H1 (cell line): ENCODE results near the gene TTF1. TPM values are rescaled to one million over a fixed set of nuclear protein-coding genes. Genes with fewer than 3 reads are reported as not detected.
A peak's percentile ranks its signal among the peaks of the same experiment; 100 is the strongest.

ENCODE experiments used
- CTCF ChIA-PET: fragments of 300-600 bp; sonication (Branson Sonifier 250); formaldehyde crosslinking; loops from one replicate; lab custom pipeline; 2021; ENCODE audit not compliant: partially characterized antibody; lab: Charles Lee
- POLR2A ChIA-PET: fragments of 300-600 bp; sonication (Branson Sonifier 250); formaldehyde crosslinking; loops from one replicate; lab custom pipeline; 2021; ENCODE audit warnings: inconsistent platforms; ENCODE audit not compliant: partially characterized antibody; lab: Charles Lee
- DNase-seq, 2 experiments: peaks; one replicate each; pipeline versions ENCODE4 v3.0.0 to v3.0.0-alpha.2; 2010 to 2022; ENCODE audit warnings: low spot score in 2 of 2, low read depth in 1 of 2, mixed read lengths in 1 of 2
- FAIRE-seq: peaks from 2 replicates; lab custom pipeline; 2011; peaks lifted over from hg19 to GRCh38; lab: Jason Lieb, UNC
- H2AFZ ChIP-seq: 2 replicates; pipeline ENCODE4 v1.8.1; 2012; ENCODE audit warnings: low read length, inconsistent platforms
- H2AK5ac ChIP-seq: 2 replicates; pipeline ENCODE4 v1.6.1; 2013; ENCODE audit warnings: low read depth, low read length
- H2BK120ac ChIP-seq: replicated peaks from 2 replicates; pipeline ENCODE3; 2013; ENCODE audit warnings: low read depth, low read length, inconsistent platforms
- H2BK12ac ChIP-seq: 2 replicates; pipeline ENCODE4 v1.6.1; 2013; ENCODE audit warnings: low read depth, low read length
- H2BK15ac ChIP-seq: 2 replicates; pipeline ENCODE4 v1.6.1; 2013; ENCODE audit warnings: low read length
- H2BK20ac ChIP-seq: 2 replicates; pipeline ENCODE4 v1.6.1; 2013; ENCODE audit warnings: low read length
- H2BK5ac ChIP-seq: 2 replicates; pipeline ENCODE4 v1.6.1; 2013; ENCODE audit warnings: low read depth, low read length
- H3K14ac ChIP-seq: 2 replicates; pipeline ENCODE4 v1.6.1; 2013; ENCODE audit warnings: inconsistent platforms; ENCODE audit not compliant: insufficient read length
- H3K18ac ChIP-seq: 2 replicates; pipeline ENCODE4 v1.6.1; 2013; ENCODE audit warnings: low read length; ENCODE audit errors: extremely low read depth
- H3K23ac ChIP-seq: 2 replicates; pipeline ENCODE4 v1.6.1; 2013; ENCODE audit warnings: inconsistent platforms; ENCODE audit not compliant: insufficient read length
- H3K23me2 ChIP-seq: 2 replicates; pipeline ENCODE4 v1.6.1; 2013; ENCODE audit warnings: low read depth, low read length
- H3K27ac ChIP-seq: 2 replicates; pipeline ENCODE4 v1.6.1; 2011; ENCODE audit warnings: low read depth, low read length, inconsistent platforms
- H3K27me3 ChIP-seq, 4 experiments: replicated peaks in 1 of 4; 1 replicate in 1 of 4; 2 replicates in 3 of 4; pipeline versions ENCODE4 v1.6.1 to v1.8.1; 2011 to 2013; ENCODE audit warnings: low read length in 3 of 4, mild to moderate bottlenecking in 3 of 4, inconsistent platforms in 2 of 4, mixed read lengths in 2 of 4, moderate library complexity in 1 of 4; ENCODE audit not compliant: control insufficient read depth in 3 of 4, insufficient read depth in 3 of 4; ENCODE audit errors: extremely low read depth in 1 of 4
- H3K36me3 ChIP-seq, 4 experiments: 2 replicates each; pipeline versions ENCODE4 v1.6.1 to v1.8.1; 2011 to 2013; ENCODE audit warnings: mild to moderate bottlenecking in 4 of 4, low read length in 3 of 4, moderate library complexity in 2 of 4, control low read depth in 1 of 4, inconsistent platforms in 1 of 4; ENCODE audit not compliant: insufficient read depth in 4 of 4, control insufficient read depth in 2 of 4
- H3K4ac ChIP-seq: replicated peaks from 2 replicates; pipeline ENCODE3; 2013; ENCODE audit warnings: low read length, low read depth, mixed read lengths, inconsistent platforms; ENCODE audit not compliant: insufficient read length
- H3K4me1 ChIP-seq, 4 experiments: replicated peaks in 1 of 4; 1 replicate in 1 of 4; 2 replicates in 3 of 4; pipeline versions ENCODE4 v1.6.1 to v1.8.1; 2011 to 2013; ENCODE audit warnings: low read length in 3 of 4, inconsistent platforms in 2 of 4, mixed read lengths in 1 of 4; ENCODE audit not compliant: insufficient read depth in 4 of 4, control insufficient read depth in 3 of 4
- H3K4me2 ChIP-seq, 2 experiments: 2 replicates each; pipeline versions ENCODE4 v1.6.1 to v1.8.1; 2011 to 2013; ENCODE audit warnings: low read depth in 2 of 2, low read length in 2 of 2, control low read depth in 1 of 2, inconsistent platforms in 1 of 2, mild to moderate bottlenecking in 1 of 2; ENCODE audit not compliant: insufficient read depth in 1 of 2
- H3K4me3 ChIP-seq, 4 experiments: fragments of 200-600, 300-600 bp in 1 of 4; sonication (generic), shearing (Covaris generic), sonication (Bioruptor Twin) in 1 of 4; 2 replicates each; pipeline versions ENCODE4 v1.5.1 to v1.8.1; 2011 to 2016; ENCODE audit warnings: low read length in 4 of 4, low read depth in 3 of 4, control low read depth in 2 of 4, inconsistent platforms in 2 of 4, mild to moderate bottlenecking in 2 of 4, mixed read lengths in 1 of 4, moderate library complexity in 1 of 4; ENCODE audit not compliant: insufficient read depth in 2 of 4; ENCODE audit errors: extremely low read depth in 1 of 4
- H3K56ac ChIP-seq: replicated peaks from 2 replicates; pipeline ENCODE3; 2013; ENCODE audit warnings: low read depth, mild to moderate bottlenecking, mixed read lengths, low read length, inconsistent platforms; ENCODE audit not compliant: insufficient read length
- H3K79me1 ChIP-seq: 2 replicates; pipeline ENCODE4 v1.6.1; 2013; ENCODE audit warnings: low read depth, low read length, control low read depth
- H3K79me2 ChIP-seq, 2 experiments: 2 replicates each; pipeline versions ENCODE4 v1.6.1 to v1.8.1; 2012 to 2013; ENCODE audit warnings: low read length in 2 of 2, mild to moderate bottlenecking in 2 of 2, inconsistent platforms in 1 of 2; ENCODE audit not compliant: insufficient read depth in 2 of 2, control insufficient read depth in 1 of 2
- H3K9ac ChIP-seq, 4 experiments: replicated peaks in 1 of 4; 1 replicate in 1 of 4; 2 replicates in 3 of 4; pipeline versions ENCODE4 v1.6.1 to v1.8.1; 2011 to 2013; ENCODE audit warnings: low read depth in 3 of 4, low read length in 3 of 4, control low read depth in 2 of 4, mild to moderate bottlenecking in 2 of 4, moderate library complexity in 2 of 4, inconsistent platforms in 1 of 4; ENCODE audit errors: extremely low read depth in 1 of 4
- H3K9me3 ChIP-seq, 2 experiments: 2 replicates each; pipeline versions ENCODE4 v1.6.1 to v1.8.1; 2012 to 2013; ENCODE audit warnings: mild to moderate bottlenecking in 2 of 2, moderate library complexity in 2 of 2, control low read depth in 1 of 2, inconsistent platforms in 1 of 2, low read depth in 1 of 2, low read length in 1 of 2, mixed read lengths in 1 of 2; ENCODE audit not compliant: insufficient read depth in 2 of 2
- H4K20me1 ChIP-seq, 2 experiments: replicated peaks in 1 of 2; 2 replicates each; pipeline versions ENCODE3 to v1.8.1; 2011 to 2013; ENCODE audit warnings: inconsistent platforms in 2 of 2, low read length in 2 of 2, mild to moderate bottlenecking in 1 of 2; ENCODE audit not compliant: insufficient read depth in 2 of 2, control insufficient read depth in 1 of 2
- H4K5ac ChIP-seq: 2 replicates; pipeline ENCODE4 v1.6.1; 2013; ENCODE audit warnings: low read length, low read depth, mixed read lengths, inconsistent platforms; ENCODE audit not compliant: insufficient read length
- H4K8ac ChIP-seq: 2 replicates; pipeline ENCODE4 v1.8.0; 2013; ENCODE audit warnings: mild to moderate bottlenecking, moderate library complexity, low read length, inconsistent platforms; ENCODE audit not compliant: insufficient read depth; ENCODE audit errors: extremely low read depth
- H4K91ac ChIP-seq: replicated peaks from 2 replicates; pipeline ENCODE3; 2013; ENCODE audit warnings: low read length, mixed read lengths, inconsistent platforms; ENCODE audit not compliant: insufficient read length
- BACH1 ChIP-seq: IDR thresholded peaks from 2 replicates; pipeline ENCODE4 v1.6.1; 2012; ENCODE audit warnings: low read length, improper control_type of control experiment
- EGR1 ChIP-seq: IDR thresholded peaks from 2 replicates; pipeline ENCODE4 v1.6.1; 2011; ENCODE audit warnings: low read depth, low read length, borderline replicate concordance
- EP300 ChIP-seq, 2 experiments: IDR thresholded peaks; 1 replicate in 1 of 2; 2 replicates in 1 of 2; pipeline ENCODE4 v1.6.1; 2011 to 2012; ENCODE audit warnings: low read depth in 2 of 2, low read length in 2 of 2, mild to moderate bottlenecking in 2 of 2, borderline replicate concordance in 1 of 2, inconsistent platforms in 1 of 2, moderate library complexity in 1 of 2
- HDAC2 ChIP-seq, 2 experiments: fragments of 300-600 bp in 1 of 2; sonication (generic) in 1 of 2; IDR thresholded peaks; 2 replicates each; pipeline ENCODE4 v1.6.1; 2011 to 2012; ENCODE audit warnings: low read depth in 2 of 2, low read length in 2 of 2, mild to moderate bottlenecking in 2 of 2, moderate library complexity in 2 of 2, borderline replicate concordance in 1 of 2, inconsistent platforms in 1 of 2
- RAD21 ChIP-seq, 2 experiments: IDR thresholded peaks in 1 of 2; conservative IDR thresholded peaks in 1 of 2; 2 replicates each; pipeline ENCODE4 v1.6.1; 2011; ENCODE audit warnings: low read depth in 2 of 2, low read length in 2 of 2, improper control_type of control experiment in 1 of 2, inconsistent platforms in 1 of 2, mild to moderate bottlenecking in 1 of 2, moderate library complexity in 1 of 2
- SIN3A ChIP-seq, 2 experiments: IDR thresholded peaks in 1 of 2; conservative IDR thresholded peaks in 1 of 2; 2 replicates each; pipeline ENCODE4 v1.6.1; 2011 to 2012; ENCODE audit warnings: low read length in 2 of 2, improper control_type of control experiment in 1 of 2, low read depth in 1 of 2, mild to moderate bottlenecking in 1 of 2
- WGBS, 2 experiments: shearing (Covaris generic) in 1 of 2; methylation state at CpG; one replicate each; pipeline versions ENCODE4 v1.1.6 to v1.1.7; 2013 to 2015; ENCODE audit warnings: low lambda C conversion rate in 2 of 2, mixed read lengths in 2 of 2, inconsistent platforms in 1 of 2, low coverage in 1 of 2, missing lambda C conversion rate in 1 of 2; ENCODE audit not compliant: insufficient replicate concordance in 2 of 2, insufficient coverage in 1 of 2, insufficient read length in 1 of 2; ENCODE audit errors: extremely low coverage in 1 of 2, missing lambda C conversion rate in 1 of 2; 5-methylcytosine and 5-hydroxymethylcytosine counted together
- polyA plus RNA-seq, 7 experiments: library from polyadenylated mRNA; depleted of rRNA in 3 of 7; stranded (reverse) in 5 of 7; unstranded in 2 of 7; fragments of >200 nt in 5 of 7; fragments of 200-250 nt in 2 of 7; gene quantifications; 1 replicate in 5 of 7; 2 replicates in 1 of 7; 4 replicates in 1 of 7; pipeline versions ENCODE4 v1.2.1 to v1.2.3, GENCODE V29; 2011 to 2013; ENCODE audit warnings: missing spikeins in 2 of 7, mixed read lengths in 2 of 7
- total RNA-seq: library from RNA; stranded (reverse); fragmentation: NEBNext Ultra II Directional; extraction: Animal tissue kit (Norgen Biotek cat#: 25700); gene quantifications from 2 replicates; pipeline ENCODE4 v1.2.1, GENCODE V29; 2021
- TF ChIP-seq, protein P1 (sequence below): IDR thresholded peaks from 2 replicates; pipeline ENCODE4 v1.6.1; 2012; ENCODE audit warnings: inconsistent platforms
- TF ChIP-seq, protein P2 (sequence below), 3 experiments: IDR thresholded peaks; 1 replicate in 2 of 3; 2 replicates in 1 of 3; pipeline versions ENCODE4 v1.5.1 to v1.6.1; 2011; ENCODE audit warnings: low read length in 3 of 3, mild to moderate bottlenecking in 3 of 3, inconsistent platforms in 2 of 3, low read depth in 1 of 3, moderate library complexity in 1 of 3; ENCODE audit not compliant: insufficient read depth in 1 of 3; ENCODE audit errors: control extremely low read depth in 1 of 3

Gene TTF1
- total and polyA plus RNA-seq, 2 of the 8 experiments (the other 6 are each of a cell fraction or from before 2014, with no cell fraction given), result 7.8 to 22.2 TPM

DNA sequence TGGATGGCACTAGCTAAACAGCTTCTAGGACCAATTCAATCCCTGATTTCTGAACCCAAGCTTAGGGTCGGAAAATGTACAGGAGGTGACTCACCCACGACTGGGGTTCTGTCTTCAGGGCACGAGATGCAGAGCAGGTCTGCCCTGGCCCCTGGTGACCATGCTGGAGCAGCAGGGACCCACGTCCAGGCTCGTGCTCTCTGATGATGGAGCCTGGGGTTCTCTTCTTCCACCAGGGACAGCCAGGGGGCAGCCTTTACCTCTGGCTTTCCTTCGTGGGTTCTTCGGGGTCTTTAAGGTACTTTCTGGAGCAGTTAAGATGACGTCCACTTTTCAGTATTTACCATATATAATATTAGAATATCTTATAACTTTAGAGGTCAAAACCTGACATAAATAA, 5.4 kb upstream of the TTF1 start:
- Histone ChIP-seq H3K23me2 (peaks cover 8% of the 10 kb centered on the region; the same call in 1 of the 2 replicates), H3K79me1 (no peaks in the 10 kb centered on the region)
- POLR2A ChIA-PET, result interaction anchor here (1.0 kb wide), 1 partner anchor 47 kb away, joined by 3 read pairs; no protein-coding TSS in a partner anchor

More for the DNA sequence above, 5.4 kb upstream of the TTF1 start:
- Histone ChIP-seq H3K27ac (no peak overlapping the region), H3K27me3 (peaks cover 1 to 20% (median 13%) of the 10 kb centered on the region in 4 experiments; a peak in 6 of 7 replicates), H3K4ac (no peak overlapping the region), H4K5ac (no peak overlapping the region), H4K8ac (no peak overlapping the region), H3K18ac (no peak overlapping the region; the same call in 1 of the 2 replicates), H3K36me3 (no peaks in the 10 kb centered on the region), H4K20me1 (peaks cover 0 to 3% of the 10 kb centered on the region in 2 experiments), H3K56ac (no peak overlapping the region), H3K9me3 (no peaks in the 10 kb centered on the region; a peak in 1 of 4 replicates), H3K23ac (no peak overlapping the region), H2BK12ac (no peak overlapping the region), H3K4me2 (no peak overlapping the region; a peak in 2 of 4 replicates), H3K14ac (no peak overlapping the region), H3K4me3 (no peak overlapping the region), H2AFZ (no peak overlapping the region), H2BK5ac (no peak overlapping the region), H4K91ac (no peak overlapping the region), H2BK20ac (no peak overlapping the region), H3K4me1 (peaks cover 6 to 15% (median 6%) of the 10 kb centered on the region in 4 experiments; a peak in 6 of 7 replicates), H2BK15ac (no peak overlapping the region), H2BK120ac (no peak overlapping the region), H3K9ac (no peak overlapping the region), H3K79me2 (no peaks in the 10 kb centered on the region), H2AK5ac (no peak overlapping the region)
- FAIRE-seq, result no peak
- TF ChIP-seq HDAC2 (IDR thresholded peaks at IDR 0.05; ENCODE audit: borderline replicate concordance in 1 of 2, low read depth in 2 of 2, low read length in 2 of 2) (0 out of 4 replicates have a peak, but pooled peaks of 1 of the 2 experiments have one; percentile 28), BACH1 (peak; percentile 56; the same call in 1 of the 2 replicates), RAD21 (IDR thresholded peaks at IDR 0.05 in 1 of 2, conservative IDR thresholded peaks at IDR 0.05 in 1 of 2; ENCODE audit: low read depth in 2 of 2, low read length in 2 of 2) (peak; percentile 83 to 87), EP300 (IDR thresholded peaks at IDR 0.05; ENCODE audit: borderline replicate concordance in 1 of 2, low read depth in 2 of 2, low read length in 2 of 2) (no peak), EGR1 (no peak), SIN3A (conservative IDR thresholded peaks at IDR 0.05 in 1 of 2, IDR thresholded peaks at IDR 0.05 in 1 of 2; ENCODE audit: low read depth in 1 of 2, low read length in 2 of 2) (no peak; a peak in 1 of 4 replicates)
- TF ChIP-seq, protein P1, sequence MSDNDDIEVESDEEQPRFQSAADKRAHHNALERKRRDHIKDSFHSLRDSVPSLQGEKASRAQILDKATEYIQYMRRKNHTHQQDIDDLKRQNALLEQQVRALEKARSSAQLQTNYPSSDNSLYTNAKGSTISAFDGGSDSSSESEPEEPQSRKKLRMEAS, result no peak
- TF ChIP-seq, protein P2, sequence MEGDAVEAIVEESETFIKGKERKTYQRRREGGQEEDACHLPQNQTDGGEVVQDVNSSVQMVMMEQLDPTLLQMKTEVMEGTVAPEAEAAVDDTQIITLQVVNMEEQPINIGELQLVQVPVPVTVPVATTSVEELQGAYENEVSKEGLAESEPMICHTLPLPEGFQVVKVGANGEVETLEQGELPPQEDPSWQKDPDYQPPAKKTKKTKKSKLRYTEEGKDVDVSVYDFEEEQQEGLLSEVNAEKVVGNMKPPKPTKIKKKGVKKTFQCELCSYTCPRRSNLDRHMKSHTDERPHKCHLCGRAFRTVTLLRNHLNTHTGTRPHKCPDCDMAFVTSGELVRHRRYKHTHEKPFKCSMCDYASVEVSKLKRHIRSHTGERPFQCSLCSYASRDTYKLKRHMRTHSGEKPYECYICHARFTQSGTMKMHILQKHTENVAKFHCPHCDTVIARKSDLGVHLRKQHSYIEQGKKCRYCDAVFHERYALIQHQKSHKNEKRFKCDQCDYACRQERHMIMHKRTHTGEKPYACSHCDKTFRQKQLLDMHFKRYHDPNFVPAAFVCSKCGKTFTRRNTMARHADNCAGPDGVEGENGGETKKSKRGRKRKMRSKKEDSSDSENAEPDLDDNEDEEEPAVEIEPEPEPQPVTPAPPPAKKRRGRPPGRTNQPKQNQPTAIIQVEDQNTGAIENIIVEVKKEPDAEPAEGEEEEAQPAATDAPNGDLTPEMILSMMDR (IDR thresholded peaks at IDR 0.05; ENCODE audit: control extremely low read depth in 1 of 3, insufficient read depth in 1 of 3, low read depth in 1 of 3, low read length in 3 of 3), result peak; percentile 66 to 83 (median 81)
- peak in 1 of 2 experiments; percentile 69 for DNase-seq
- CTCF ChIA-PET, result interaction anchor here (0.6 to 4.6 kb wide), 32 partner anchors 10 to 404 kb away, joined by 3 to 71 read pairs (median 4); no protein-coding TSS in a partner anchor
- 25% methylated on average over 8 of the region's 8 CpGs; no CpG with 5 or more reads in 1 of the 2 experiments for WGBS, 2 experiments
